Ecto neural progenitor cell (in vitro differentiated cells): ENCODE data around the gene DDI1.

Experiments
- DNase-seq: peaks from one replicate; pipeline ENCODE4 v3.0.0-alpha.2; 2018; ENCODE audit warnings: low spot score

The DDI1 gene

DNA sequence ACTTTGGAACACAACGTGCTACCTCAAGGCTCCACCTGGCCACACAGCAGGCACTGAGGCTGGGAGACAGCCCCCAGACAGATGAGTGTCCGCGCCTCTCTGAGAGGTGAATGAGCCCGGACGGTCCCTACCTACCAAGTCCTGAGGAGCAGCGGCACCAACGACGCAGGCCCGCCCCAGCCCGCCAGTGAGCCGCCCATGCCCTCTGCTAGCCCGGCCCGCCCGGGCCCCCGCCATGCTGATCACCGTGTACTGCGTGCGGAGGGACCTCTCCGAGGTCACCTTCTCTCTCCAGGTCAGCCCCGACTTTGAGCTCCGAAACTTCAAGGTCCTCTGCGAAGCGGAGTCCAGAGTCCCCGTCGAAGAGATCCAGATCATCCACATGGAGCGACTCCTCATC is at the start of gene DDI1:
TSS of gene DDI1 (plus strand) at position 53 of the 400 bp plus-strand sequence. CDS start at position 236, 183 bp downstream.
- DNase-seq: no peak

DNA sequence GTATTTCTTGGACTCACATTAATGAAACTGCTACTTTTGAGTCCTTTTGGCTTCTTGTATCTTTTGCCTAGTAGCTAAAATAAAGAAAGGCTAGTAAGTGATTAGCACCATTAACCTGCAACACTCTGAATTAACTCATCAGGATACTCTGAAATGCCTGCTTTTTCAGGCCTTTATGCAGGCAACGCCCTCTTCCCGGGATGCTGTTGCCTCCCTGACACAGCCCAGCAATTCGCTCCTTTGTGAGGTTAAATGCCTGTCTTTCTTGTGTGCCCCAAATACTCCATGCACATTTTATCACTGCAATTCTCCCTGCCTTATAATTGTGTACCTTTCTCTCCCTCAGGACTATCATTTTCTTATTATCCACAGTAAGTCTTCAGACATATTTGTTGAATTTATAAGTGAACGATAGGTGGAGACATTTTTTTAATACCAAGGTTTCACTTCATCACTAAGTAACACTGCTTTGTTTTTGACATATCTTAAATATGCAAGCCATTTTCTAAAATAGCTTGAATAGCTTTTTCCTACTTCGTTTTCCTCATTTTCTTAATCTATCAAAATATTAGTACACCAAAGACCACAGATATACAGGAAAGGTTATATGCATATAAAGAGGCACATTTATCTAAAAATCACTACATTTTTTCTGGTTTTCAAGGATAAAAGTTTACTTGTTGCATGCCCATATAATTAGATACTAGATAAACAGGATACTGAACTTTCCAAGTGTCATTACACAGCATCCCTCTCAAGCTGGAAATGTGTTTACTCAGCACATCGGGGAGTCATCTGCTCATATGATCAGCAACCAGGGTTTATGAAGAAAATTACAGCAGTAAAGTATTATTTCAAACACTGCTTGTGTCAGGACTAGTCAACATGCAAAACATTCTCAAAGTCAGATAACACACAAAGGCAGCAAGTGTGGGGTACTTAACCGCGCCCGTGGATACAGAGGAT is 48.5 kb upstream of the DDI1 start:
- DNase-seq: no peak

DNA sequence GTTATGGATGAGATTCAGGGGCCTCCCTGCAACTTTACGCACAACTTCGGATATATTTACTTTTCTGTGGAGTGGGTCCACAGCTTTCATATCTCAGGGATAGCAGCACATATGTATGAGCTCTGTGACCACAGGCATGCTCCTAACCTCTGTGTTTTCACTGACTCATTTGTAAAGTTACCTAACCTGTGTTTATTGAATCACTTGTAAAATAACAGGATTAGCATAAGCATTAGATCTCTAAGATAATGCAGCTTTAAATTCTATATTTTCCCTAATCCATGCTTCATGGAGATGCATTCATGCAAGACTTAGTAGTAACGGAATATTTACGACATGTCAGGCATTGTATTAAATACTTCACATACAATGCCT is 47.9 kb upstream of the DDI1 start:
- DNase-seq: no peak

DNA sequence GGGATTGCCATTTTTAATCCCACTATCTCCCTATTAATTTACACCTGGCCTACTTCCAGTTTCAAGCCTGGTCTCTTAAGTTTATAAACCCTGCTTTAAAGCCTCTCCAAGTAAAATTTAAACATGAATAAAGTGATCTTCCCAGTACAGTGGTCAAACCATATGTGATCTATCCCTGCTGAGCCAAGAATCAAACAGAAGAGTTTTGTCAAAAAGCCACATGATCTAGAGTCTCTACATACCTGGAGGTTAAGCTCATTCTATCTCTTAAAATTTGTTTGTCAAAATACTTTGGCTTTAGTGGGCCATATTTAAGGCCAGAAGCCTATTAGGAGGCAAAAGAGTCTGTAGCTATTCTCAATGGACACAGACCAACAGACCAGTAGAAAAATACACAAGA is 42.9 kb upstream of the DDI1 start:
- DNase-seq: no peak

DNA sequence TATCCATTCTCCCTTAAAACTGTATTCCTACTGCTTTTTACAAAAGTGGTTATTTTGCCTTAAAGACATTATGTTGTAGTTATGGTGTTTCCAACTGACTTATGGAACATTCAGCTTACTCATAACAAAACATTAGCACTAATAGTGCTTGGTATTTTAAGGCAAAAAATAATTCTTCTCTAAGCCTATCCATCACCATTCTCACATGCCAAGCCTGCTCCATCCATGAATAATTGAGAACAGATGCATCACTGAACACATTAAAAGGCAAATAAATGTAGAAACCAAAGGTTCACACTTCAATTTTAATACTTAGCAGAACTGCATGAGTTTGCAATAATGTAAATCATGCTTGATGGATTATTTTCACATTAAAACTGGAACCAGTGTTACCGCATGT is 42.3 kb upstream of the DDI1 start:
- DNase-seq: no peak

DNA sequence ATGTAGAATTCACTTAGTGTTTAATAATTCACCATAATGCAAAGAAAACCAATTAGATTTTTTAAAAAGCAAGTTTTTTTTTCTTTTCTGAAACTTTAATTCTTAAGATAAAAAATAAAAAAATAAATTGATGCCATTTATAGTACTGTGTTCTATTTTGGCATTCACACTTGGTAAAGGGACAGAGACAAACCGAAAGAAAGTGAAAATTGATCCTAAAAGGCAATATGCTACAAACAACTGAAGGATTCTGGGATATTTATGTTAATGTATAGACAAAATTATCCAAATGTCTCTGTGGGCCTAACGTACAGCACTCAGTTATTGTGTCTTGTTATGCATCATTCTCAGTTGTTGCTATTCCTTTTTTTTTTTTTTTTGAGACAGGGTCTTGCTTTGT is 41.9 kb upstream of the DDI1 start:
- DNase-seq: no peak

DNA sequence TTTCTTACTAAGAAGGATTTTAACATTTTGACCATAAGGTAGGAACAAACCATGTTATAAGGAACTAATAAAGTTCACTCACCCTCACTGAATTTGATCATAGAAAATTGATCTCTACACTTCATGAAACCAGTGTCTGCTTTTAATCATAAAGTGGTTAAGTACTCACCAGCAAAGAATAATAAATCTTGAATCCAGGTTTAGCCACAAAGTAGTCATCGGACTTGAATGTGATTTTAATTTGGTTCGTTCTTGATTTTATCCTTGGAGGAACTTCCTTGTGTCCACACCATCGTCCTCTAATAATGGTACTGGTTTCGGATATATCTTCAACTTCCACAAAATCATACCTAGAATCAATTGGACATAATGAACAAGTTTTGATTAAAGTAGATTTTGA is 40.5 kb upstream of the DDI1 start:
- DNase-seq: no peak

DNA sequence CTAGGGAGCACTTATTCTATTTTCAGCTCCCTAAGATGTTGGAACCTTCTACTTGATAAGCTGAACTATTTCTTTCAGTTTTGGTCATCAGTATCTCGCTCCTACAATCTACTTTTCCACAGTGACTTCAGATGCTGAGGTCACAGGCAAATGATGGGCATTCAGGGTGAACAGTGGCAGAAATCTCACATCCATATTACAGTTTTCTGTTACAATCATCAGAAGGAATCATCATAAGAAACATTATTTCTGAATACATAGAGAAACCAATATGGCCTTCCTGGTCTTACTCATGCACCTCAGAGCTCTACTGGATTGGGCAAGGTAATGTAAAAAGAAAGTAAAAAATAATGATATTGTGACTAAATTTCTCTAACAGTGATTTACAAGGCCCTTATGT is 39.4 kb upstream of the DDI1 start:
- DNase-seq: no peak

DNA sequence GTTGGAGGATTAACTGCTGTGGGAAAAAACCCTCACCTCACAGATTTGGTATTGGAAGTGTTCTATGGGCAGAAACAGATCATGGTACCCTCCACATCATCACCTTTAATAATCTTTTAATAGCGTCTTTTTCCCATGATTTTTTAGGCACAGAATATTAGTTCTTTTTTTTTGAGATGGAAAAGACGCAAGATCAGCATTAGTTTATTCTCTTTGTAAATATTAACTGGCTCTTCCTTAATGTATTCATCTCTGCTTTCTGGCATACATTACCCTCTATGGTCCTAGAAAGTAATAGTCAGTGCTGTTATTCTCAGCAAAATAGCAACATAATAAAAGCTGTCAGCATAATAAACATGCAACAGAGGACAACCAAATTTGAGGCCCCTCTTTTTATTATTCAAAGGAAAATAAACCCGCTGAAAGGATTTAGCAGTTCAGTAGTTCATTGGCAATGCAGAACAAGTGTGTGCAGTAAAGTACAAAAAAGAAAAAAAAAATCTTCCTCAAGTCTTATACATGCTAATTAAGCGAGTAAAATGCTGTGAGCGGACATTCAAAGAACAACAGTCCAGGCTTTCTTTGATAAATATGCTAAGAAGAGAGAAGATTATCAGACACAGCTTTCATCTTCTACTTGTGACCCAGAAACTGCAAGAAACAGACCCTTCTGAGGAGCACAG is 37.5 kb upstream of the DDI1 start:
- no peak for DNase-seq

DNA sequence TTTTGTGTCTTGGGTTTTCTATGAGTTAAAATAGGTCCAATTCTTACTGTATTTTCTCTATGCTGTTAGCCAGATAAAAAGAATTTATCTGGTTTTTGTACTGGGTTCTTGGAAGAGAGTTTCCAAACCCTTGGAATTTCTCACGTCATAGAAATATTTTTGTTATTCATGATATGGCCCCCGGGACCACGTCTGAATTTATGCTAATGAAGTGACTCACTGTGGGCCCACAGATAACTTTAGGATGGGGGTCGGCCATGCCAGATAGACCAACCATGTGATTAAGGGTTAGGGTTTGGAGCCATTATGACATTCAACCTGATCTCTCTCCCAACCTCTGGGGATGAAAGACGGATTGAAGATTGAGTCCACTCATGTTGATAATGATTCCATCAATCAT is 35.6 kb upstream of the DDI1 start:
- DNase-seq: no peak

DNA sequence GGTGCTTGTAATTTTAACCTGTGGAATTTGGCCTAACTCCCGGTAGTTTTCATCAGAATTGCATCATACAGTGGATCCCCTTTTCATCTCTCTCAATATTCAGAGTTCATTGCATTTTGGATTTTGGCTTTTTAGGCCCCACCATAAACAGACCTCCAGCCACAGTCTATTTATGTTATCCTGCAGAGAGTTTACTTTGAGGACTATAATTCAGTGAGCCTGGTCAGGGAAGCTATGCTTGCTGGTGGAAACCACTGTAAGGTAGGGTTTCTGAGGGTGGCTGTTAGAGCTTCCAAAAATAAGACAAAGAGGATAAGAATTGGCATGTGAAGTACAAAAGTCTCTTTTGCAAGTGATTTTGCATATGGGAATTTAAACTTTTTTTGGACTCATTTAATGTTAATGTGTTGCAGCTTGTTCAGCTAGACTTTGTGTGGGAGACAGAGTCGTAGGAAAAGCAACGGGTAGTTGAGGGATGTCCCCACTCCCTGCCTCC is 34.8 kb upstream of the DDI1 start:
- DNase-seq: no peak

DNA sequence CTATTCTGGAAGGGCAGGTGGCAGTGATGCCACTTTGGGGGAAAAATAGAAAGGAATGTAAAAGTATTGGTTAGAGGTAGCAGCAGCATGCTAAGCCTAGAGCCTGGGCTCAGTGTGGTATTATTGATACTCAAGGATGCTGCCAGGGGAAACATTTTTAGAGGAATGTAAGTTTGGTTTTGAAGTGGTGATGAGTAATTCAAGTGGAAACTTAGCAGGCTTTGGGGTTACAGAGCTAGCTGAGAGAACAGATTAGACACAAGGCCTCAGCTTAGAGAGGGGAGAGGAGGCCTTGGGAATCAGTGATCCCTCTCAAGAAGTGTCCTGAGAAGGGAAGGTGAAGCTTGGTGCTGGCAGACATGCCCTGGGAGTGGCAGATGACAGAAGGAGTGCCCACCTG is 32.9 kb upstream of the DDI1 start:
- DNase-seq: no peak

DNA sequence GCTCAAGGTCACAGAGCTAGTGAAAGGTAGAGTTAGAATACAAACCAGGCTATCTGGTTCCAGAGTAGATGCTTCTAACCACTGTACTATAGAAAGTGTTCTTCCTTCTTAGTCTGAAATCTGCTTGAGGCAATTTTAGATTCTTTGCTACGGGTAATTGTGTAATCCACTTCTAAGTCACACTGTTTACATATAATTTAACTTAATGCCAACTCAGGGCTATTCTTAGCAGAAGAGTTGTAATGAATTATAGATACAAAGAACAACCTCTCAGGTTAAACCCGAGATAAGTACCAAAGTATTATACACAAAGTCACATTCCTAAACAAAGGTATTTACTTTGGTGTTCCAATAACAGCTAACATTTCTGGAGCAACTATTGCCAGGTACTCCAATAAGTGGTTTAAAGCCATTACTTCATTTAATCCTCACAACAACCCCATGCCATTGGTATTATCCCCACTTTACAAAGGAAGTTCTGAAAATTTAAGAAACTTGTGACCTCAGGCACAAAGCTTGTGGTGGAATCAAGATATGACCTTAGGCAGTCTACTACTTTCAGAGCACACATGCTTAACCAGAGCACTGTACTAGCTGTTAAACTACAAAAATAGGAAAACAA is 31.1 kb upstream of the DDI1 start:
- DNase-seq: no peak

DNA sequence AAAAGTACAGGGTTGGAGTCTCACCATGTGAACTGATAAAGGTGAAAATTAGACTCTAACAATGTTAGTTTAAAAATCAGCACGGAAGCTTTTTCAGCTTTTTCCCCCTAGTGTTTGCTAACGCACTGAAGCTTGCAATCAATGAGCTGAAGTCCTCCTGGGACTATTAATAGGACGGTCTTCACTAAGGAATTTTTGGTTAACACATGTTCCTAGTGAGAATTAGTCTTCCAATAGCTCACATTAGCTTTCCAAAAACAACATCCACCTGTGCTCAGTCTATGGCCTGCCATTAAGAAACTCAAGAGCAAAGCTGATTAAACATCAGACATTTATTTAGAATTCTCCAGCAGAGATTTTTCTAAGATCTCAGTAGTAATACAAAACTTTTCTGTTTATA is 26.7 kb upstream of the DDI1 start:
- DNase-seq: no peak

DNA sequence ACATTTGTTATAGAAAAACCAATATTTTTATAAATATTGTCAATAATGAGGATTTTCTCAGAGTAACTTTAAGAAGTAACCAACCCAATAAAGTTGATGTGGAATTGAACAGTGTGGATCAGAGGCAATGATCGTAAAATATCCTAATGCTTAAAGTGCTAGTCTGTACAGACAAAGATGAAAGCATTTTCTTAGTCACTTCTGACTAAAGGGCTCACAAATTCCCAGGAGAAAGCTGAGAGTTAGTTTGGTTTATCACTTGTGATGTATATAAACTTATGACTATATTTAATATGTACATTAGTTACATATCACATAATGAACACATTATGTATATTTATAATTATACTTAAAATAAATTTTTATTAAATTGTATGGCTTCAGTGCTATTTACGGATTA is 25.4 kb upstream of the DDI1 start:
- DNase-seq: no peak

DNA sequence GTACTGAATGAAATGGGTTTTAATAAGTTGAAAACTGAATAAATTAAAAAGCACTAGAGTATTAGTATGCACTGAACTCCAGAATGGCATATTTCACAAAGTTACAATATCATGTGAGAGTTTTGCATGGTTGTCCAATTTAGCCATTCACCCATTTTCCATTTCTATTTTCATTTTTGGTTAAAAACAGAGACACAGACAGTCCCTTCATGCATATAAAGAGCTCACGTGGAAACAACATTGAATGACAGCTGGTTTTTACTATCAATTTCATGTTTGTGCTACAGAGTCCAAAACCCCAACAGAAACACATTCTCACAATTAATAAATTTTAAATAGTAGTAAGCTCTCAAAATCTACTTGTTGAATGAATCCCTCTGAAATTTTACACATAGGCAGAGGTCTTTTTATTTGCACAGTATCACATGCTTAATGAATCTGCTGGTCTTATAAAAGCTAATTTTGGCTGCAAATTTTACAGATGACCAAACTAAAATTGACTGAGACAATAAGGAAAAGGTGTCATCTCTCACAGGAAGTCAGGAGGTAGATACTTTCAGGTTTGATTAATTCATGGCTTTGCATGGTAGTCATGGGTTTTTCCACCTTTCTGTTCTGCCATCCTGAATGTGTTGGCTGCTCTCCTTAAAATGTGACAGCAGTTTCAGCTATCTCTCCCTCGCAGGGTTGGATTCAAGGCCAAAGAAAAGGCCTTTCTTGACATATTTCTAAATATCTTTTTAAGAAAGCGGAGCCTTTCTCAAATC is 20.6 kb upstream of the DDI1 start:
- DNase-seq: no peak

DNA sequence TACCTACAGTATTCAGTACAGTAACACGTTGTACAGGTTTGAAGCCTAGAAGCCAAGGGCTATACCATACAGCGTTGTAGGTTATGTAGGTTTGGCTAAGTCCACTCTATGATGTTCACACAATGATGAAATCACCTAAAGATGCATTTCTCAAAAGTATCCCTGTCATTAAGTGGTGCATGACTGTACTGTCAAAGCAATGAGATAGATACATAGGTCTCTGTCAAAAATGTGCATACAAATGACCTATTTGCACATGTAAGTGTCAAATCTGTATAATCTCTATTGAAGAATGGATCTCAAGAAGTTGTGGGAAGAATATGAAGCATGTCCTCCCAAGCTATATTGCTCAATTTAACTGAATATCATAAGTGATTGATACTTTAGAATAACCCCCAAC is 11.9 kb upstream of the DDI1 start:
- no peak for DNase-seq

DNA sequence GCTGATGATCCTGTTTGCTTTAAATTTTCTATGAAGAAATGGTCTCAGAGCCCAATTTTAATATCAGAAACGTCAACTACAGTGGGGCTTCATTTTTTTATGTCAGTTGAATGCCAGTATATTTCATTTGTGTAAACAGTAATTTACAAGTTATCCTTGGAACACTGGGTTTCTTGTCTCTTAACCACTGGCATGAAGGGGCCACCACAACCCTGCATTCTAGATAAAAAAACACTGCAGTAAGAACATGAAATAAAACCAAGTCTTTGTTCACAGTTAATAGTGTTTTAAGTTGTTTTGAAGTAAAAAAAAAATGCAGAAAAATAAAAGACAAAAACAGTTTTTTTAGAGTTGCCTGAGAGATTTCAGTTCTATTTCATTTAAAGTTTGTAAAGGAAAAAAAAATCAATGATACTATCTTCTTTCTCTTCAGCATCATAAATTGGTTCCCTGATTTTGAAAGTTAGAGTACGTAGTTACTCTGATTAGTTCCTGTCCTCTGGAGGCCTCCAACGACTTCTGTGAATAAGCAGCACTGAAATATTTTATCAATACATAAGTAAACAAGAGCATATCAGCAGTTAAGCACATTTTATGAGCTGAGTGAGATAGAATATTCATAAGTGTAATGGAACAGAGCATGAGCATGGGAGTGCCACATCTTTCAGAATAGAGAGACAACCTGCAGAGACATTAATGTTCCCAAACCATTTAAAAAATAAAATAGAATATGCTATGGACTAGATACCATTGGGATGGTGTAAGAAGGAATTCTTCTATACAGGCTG is 7.8 kb upstream of the DDI1 start:
- no peak for DNase-seq

DNA sequence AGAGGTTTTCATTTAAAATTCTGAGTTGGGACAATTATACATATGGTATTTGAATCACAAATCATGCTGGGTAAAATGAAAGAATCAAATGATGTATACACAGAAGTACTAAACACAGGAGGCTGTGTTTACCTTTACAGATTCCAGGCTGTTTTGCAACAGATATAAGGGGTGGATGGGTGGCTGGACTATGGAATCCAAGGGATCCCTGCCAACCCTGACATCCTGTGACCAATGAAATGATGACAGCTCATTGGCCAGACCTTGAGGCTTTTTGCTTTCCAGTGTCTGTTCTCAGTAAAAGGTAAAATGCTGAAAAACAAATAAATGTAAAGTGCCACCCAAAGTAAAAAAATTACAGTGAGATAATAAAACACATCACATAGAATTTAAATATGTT is 3.3 kb upstream of the DDI1 start:
- no peak for DNase-seq

DNA sequence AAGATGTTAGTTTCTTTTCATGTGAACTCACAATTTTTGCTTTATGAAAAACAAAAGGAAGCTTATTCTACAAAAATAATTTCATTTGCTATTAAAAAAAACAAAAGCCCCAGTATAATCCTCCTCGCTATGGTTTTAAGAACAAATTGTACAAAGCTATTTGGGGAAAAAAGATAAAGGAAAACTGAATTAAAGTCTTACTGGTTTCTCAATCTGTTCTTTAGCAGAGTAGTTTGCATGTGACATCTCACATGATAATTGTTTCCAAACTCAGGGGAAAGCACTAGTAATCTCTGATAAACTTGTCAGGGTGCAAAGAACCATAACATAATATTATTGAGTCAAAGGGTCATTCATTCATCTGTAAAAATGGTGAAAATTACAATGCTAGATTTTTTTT is 2.9 kb upstream of the DDI1 start:
- DNase-seq: no peak

DNA sequence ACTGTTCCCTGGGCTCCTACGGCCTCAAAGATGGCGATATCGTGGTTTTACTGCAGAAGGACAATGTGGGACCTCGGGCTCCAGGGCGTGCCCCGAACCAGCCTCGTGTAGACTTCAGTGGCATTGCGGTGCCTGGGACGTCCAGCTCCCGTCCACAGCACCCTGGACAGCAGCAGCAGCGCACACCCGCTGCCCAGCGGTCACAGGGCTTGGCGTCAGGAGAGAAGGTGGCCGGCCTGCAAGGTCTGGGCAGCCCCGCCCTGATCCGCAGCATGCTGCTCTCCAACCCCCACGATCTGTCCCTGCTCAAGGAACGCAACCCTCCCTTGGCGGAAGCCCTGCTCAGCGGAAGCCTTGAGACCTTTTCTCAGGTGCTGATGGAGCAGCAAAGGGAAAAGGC is 555 bp downstream of the DDI1 start:
- DNase-seq: no peak
